ENCODE results near the gene ZNF628.

The ZNF628 gene

GRCh38 chr19:55455576-55456235 is 20.7 kb upstream of the ZNF628 start:
- Histone ChIP-seq H3K27me3 (ENCODE audit: insufficient read depth, low read length, poor library complexity, severe bottlenecking) (no peaks in the 10 kb centered on the region), H3K4me3 (ENCODE audit: low read length, poor library complexity, severe bottlenecking) (no peak overlapping the region), H3K9me3 (ENCODE audit: insufficient read depth, low read depth, low read length) (no peaks in the 10 kb centered on the region), H3K4me1 (ENCODE audit: insufficient read depth, low read length, poor library complexity, severe bottlenecking) (peaks cover 22% of the 10 kb centered on the region), H3K79me2 (ENCODE audit: insufficient read depth, low read length) (peaks cover 12% of the 10 kb centered on the region; the same call in 1 of the 2 replicates), H4K20me1 (ENCODE audit: insufficient read depth, low read length, poor library complexity, severe bottlenecking) (peaks cover 11% of the 10 kb centered on the region), H2AFZ (ENCODE audit: low read length) (no peak overlapping the region), H3K36me3 (ENCODE audit: insufficient read depth, low read length) (no peaks in the 10 kb centered on the region), H3K9me2 (replicated peaks; ENCODE audit: low read depth, low read length) (no peaks in the 10 kb centered on the region), H3F3A (ENCODE audit: low read depth) (0 out of 2 replicates have a peak, but pooled peaks cover 3% of the 10 kb centered on the region), H3K4me2 (ENCODE audit: low read depth, low read length, poor library complexity, severe bottlenecking) (no peak overlapping the region), H3K9ac (ENCODE audit: low read depth, low read length, poor library complexity, severe bottlenecking) (no peak overlapping the region)
- no peak for TF ChIP-seq CTCF (conservative IDR thresholded peaks at IDR 0.05; ENCODE audit: low read length)
- TF ChIP-seq EZH2phosphoT487 (IDR thresholded peaks at IDR 0.05; ENCODE audit: borderline replicate concordance) = no peak

- Histone ChIP-seq H3K9me3 (ENCODE audit: insufficient read depth, low read depth, low read length) (no peaks in the 10 kb centered on the region), H4K20me1 (ENCODE audit: insufficient read depth, low read length, poor library complexity, severe bottlenecking) (peaks cover 13% of the 10 kb centered on the region), H3K4me1 (ENCODE audit: insufficient read depth, low read length, poor library complexity, severe bottlenecking) (peaks cover 28% of the 10 kb centered on the region), H3K4me2 (ENCODE audit: low read depth, low read length, poor library complexity, severe bottlenecking) (no peak overlapping the region), H3K79me2 (ENCODE audit: insufficient read depth, low read length) (peaks cover 19% of the 10 kb centered on the region), H3F3A (ENCODE audit: low read depth) (0 out of 2 replicates have a peak, but pooled peaks cover 3% of the 10 kb centered on the region), H2AFZ (ENCODE audit: low read length) (no peak overlapping the region), H3K9me2 (replicated peaks; ENCODE audit: low read depth, low read length) (no peaks in the 10 kb centered on the region), H3K9ac (ENCODE audit: low read depth, low read length, poor library complexity, severe bottlenecking) (no peak overlapping the region), H3K4me3 (ENCODE audit: low read length, poor library complexity, severe bottlenecking) (no peak overlapping the region), H3K36me3 (ENCODE audit: insufficient read depth, low read length) (no peaks in the 10 kb centered on the region), H3K27me3 (ENCODE audit: insufficient read depth, low read length, poor library complexity, severe bottlenecking) (peaks cover 3% of the 10 kb centered on the region)
- TF ChIP-seq CTCF (conservative IDR thresholded peaks at IDR 0.05; ENCODE audit: low read length) (no peak), EZH2phosphoT487 (IDR thresholded peaks at IDR 0.05; ENCODE audit: borderline replicate concordance) (no peak)
These were observed 20.1 kb upstream of the ZNF628 start for GRCh38 chr19:55456347-55456746.

GRCh38 chr19:55457683-55458457 is 18.5 kb upstream of the ZNF628 start:
- H3K27me3 ChIP-seq (ENCODE audit: insufficient read depth, low read length, poor library complexity, severe bottlenecking) = peaks cover 3% of the 10 kb centered on the region
- H3K4me3 ChIP-seq (ENCODE audit: low read length, poor library complexity, severe bottlenecking) = no peak overlapping the region
- no peak overlapping the region for H2AFZ ChIP-seq (ENCODE audit: low read length)
- H3K4me1 ChIP-seq (ENCODE audit: insufficient read depth, low read length, poor library complexity, severe bottlenecking) = peaks cover 33% of the 10 kb centered on the region
- H3K36me3 ChIP-seq (ENCODE audit: insufficient read depth, low read length) = no peaks in the 10 kb centered on the region
- H3K9me2 ChIP-seq (replicated peaks; ENCODE audit: low read depth, low read length) = no peaks in the 10 kb centered on the region
- H3K9ac ChIP-seq (ENCODE audit: low read depth, low read length, poor library complexity, severe bottlenecking) = no peak overlapping the region
- H3F3A ChIP-seq (ENCODE audit: low read depth) = 0 out of 2 replicates have a peak, but pooled peaks cover 3% of the 10 kb centered on the region
- H4K20me1 ChIP-seq (ENCODE audit: insufficient read depth, low read length, poor library complexity, severe bottlenecking) = peaks cover 13% of the 10 kb centered on the region
- H3K4me2 ChIP-seq (ENCODE audit: low read depth, low read length, poor library complexity, severe bottlenecking) = no peak overlapping the region
- no peaks in the 10 kb centered on the region for H3K9me3 ChIP-seq (ENCODE audit: insufficient read depth, low read depth, low read length)
- H3K79me2 ChIP-seq (ENCODE audit: insufficient read depth, low read length) = peaks cover 19% of the 10 kb centered on the region
- TF ChIP-seq EZH2phosphoT487 (IDR thresholded peaks at IDR 0.05; ENCODE audit: borderline replicate concordance) (no peak), CTCF (conservative IDR thresholded peaks at IDR 0.05; ENCODE audit: low read length) (no peak)
